IPS-NIHi11 (cell line): ENCODE data around the gene WHRN.

Source experiments
- DNase-seq: peaks from one replicate; pipeline ENCODE4 v3.0.0; 2012; ENCODE audit warnings: mixed read lengths, low spot score

WHRN gene

GRCh38 chr9:114448706-114449105 lies 56.6 kb downstream of the WHRN start:
- no peak for DNase-seq

DNA sequence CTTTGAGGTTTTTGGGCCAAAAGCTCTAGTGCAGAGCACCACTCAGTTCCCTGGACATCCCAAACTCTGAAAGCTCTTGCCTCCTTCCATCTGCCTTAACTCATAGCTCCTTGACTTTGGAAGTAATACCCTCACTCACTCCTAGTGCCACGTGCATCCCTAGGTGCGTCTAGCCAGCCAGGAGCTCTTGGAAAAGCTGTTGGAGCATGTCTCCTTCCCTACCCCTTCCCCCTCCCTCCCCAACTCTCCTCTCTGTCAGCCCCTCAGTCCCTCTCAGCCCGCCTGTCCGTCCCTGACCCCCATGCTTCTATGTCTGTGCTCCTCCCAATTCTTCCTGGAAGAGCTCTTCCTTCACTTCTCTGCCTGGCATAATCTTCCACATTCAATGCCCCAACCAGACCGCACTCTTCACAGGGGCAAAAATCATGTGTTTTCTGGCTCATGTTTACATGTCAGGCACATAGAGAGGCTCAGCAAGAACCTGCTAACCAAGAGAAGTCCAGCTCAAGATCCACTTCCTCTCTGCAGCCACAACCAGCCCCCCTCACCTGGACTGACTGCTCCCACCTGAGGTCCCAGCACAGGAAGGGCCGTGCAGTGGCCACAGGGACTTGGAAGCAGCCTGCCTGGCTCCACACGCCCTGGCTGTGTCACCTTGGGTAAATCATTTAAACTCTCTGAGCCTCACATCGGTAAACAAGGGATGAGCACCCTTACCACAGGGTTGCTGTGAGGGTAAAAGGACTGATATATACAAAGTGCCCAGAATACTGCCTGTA lies 58.4 kb downstream of the WHRN start:
- DNase-seq = no peak

DNA sequence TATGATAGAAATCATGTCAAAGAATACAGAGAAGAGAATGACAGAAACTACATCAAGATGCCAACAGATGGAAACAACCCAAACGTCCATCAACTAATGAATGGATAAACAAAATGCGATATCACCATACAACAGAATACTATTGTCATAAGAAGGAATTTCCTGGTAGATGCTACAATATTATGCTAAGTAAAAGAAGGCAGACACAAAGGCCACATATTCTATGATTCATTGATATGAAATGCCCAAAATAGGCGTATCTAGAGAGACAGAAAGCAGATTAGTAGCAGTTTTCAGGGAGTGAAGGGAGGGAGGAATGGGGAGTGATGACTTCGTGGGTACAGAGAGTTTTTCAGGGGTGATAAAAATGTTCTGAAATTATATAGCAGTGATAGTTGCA lies 59.2 kb downstream of the WHRN start:
- DNase-seq = no peak

- no peak for DNase-seq
Observed at GRCh38 chr9:114445616-114446015, 59.7 kb downstream of the WHRN start.

DNA sequence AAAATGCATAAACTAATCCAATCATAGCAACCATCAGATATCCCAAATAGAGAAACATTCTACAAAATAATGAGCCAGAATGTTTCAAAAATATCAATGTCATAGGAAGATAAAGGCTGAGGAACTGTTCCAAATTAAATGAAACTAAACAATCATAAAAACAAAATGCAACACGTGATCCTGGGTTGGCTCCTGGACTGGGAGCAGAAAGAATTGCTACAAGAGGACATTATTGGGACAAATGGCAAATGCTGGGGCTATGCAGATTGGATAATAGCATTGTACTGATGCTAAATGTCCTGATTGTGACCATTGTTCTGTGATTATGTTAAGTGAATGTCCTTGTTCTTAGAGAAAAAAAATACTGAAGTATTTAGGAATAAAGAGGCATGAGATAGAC lies 63.3 kb downstream of the WHRN start:
- DNase-seq = no peak

DNA sequence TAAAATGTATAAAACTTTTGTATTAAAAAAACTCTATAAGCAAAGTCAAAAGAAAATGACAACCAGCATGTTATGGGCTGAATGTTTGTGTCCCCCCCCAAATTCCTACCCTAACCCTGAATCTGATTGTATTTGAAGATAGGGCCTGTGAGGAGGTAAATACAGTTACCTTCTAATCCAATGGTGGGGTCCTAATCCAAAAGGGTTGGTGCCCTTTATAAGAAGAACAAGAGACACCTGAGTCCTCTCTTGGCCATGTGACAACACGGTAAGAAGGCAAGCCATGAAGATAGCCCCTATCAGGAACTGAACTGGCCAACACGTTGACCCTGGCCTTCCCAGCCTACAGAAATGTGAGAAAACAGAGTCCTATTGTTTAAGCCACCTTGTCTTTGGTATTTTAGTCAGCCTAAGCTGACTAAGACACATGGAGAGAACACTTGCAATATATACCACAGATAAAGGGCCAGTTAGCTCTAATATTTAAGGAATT lies 67.8 kb downstream of the WHRN start:
- no peak for DNase-seq

DNA sequence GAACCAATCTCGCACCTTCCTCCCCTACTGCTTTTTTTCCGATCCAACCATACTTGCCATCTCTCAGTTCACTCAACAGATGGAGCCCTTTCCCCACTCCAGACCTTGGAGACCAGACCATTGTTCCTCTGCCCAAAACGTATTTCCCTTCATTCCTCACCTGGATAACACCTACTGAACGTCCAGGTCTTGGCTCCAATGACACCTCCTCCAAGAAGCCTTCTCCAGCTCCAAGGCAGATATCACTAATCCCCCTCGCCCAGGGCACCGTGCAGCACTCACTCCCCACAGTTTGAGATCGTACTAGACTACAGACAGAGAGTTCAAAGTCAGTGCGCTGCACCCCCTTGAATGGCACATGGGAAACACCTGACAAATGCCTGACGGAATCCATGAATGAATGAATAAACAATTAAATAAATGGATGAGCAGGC lies 70.4 kb downstream of the WHRN start:
- DNase-seq = peak; percentile 81

GRCh38 chr9:114433720-114434255 lies 71.5 kb downstream of the WHRN start:
- no peak for DNase-seq

- no peak for DNase-seq
Observed at GRCh38 chr9:114433086-114433485, 72.2 kb downstream of the WHRN start.

GRCh38 chr9:114432323-114433067 lies 72.8 kb downstream of the WHRN start:
- DNase-seq = no peak

DNA sequence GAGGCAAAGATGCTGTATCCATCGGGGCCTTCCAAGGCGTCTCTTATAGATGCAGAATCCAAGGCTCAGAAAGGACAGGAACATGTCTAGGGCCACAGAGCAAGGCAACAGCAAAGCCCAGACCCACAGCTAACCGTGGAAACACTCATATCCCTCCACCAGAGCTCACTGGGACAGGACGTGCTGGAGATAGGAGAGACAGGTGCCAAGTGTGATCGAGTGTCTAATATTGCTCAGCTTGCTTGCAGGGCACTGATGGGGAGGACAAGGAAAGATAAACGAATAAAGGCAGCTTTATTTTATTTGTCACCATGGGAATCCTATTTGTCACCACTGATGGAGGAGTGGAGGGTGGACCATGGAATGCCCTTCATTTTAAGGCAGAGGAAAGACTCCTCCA lies 73.5 kb downstream of the WHRN start:
- no peak for DNase-seq

GRCh38 chr9:114431003-114431402 lies 74.3 kb downstream of the WHRN start:
- DNase-seq = no peak

- DNase-seq = no peak
Observed at GRCh38 chr9:114430457-114430856, 74.8 kb downstream of the WHRN start.

DNA sequence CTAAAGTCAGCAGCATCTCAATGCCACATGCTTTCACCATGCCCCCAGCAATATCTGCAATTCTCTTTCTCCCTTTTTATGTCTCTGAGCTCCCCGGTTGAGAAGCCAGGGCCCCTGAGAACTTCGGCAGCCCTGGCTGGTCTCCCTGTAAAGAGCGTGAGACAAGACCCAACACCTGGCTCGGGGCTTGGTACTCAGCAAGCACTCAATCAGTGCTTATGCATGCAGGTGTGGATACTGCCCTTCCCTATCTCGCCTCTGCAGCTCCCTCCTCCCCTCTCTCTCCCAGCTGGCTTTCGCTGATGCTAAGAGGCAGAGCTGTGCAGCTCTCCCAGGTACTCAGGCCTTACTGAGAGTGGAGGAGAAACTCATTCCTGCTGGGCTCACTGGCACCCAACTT lies 75.8 kb downstream of the WHRN start:
- DNase-seq = no peak

DNA sequence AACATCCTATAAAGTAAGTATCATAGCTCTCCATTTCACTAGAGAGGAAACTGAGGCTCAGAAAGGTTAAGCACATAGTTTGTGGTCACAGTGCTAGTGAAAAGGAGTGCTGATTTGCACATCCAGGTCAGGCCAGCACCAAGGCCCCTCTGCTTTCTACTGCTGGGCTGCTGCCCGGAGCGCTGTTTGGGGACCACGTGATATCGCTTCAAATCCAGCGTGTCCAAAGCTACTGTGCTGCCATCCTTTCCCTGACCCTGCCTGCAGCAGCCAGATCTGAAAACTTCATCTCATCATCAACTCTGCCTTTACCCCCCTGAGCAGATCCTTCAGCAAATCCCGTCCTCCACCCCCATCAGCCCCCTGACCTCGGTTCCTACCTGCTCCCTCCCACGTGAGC lies 76.8 kb downstream of the WHRN start:
- DNase-seq = no peak

GRCh38 chr9:114427644-114428043 lies 77.6 kb downstream of the WHRN start:
- no peak for DNase-seq

DNA sequence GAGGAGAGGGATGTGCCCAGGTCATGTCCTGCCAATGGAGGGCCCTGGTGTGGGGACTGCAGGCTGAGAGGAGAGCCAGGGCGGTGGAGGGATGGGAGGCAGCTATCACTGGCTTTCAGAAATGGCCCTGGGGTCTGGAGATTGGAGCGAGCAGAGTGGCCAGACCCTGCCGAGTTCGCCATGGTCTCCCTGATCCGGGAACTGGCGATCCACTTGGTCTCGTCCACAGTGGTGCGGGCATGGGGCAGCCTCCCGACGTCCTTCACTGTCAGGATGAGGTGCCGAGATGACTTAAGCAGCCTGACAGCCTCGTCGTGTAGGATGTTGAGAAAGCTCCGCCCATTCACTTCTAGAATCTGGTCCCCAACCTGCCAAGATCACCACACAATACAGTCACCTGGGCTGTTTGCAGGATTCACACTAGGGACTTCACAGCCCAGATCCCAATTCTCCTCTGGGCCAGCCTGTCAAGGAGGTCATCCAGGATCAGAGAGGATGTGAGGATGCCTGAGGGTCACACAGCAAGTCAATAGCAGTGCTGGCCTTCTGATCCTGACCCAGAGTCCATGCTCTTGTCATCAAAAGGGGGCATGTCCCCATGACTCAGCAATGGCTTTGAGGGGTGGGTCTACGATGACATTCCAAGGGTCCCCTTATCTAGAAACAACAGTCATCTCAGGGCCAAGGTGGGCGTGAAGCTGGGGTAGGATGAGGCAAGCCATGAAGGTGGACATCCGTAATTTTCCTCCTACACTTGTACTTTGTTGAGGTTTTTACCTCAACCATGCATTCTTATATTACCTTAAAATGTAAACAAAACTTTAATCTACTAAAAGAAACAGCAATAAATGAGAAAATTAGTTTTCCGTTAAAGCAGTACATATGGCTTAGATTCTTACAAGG lies 79.0 kb downstream of the WHRN start:
- DNase-seq = no peak

- DNase-seq = no peak
Observed at GRCh38 chr9:114425126-114425525, 80.1 kb downstream of the WHRN start.

- DNase-seq = no peak
Observed at GRCh38 chr9:114424126-114424525, 81.1 kb downstream of the WHRN start.

- no peak for DNase-seq
Observed at GRCh38 chr9:114423181-114423580, 82.1 kb downstream of the WHRN start.

DNA sequence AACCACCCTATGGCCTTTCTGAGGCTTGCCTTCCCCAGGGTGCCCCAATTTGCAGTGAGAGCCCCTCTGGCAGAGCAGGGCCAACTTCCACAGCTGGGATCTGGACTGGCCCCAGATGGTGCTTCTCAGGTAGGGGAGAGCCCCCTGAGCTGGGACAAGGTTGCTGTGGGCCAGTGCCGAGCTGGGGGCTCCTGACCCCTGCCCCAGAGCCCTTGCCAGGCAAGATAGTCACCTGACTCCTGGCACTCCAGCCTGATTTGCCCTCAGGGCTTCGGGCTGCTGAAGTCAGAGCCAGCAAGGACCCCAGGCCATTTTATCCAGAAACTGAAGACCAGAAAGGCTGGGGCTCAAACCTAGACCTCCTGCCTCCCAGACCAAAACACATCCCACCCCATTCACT lies 84.1 kb downstream of the WHRN start:
- no peak for DNase-seq

- DNase-seq = no peak
Observed at GRCh38 chr9:114419796-114420195, 85.5 kb downstream of the WHRN start.
